ENCODE data around the gene NDUFS7.

The NDUFS7 gene

DNA sequence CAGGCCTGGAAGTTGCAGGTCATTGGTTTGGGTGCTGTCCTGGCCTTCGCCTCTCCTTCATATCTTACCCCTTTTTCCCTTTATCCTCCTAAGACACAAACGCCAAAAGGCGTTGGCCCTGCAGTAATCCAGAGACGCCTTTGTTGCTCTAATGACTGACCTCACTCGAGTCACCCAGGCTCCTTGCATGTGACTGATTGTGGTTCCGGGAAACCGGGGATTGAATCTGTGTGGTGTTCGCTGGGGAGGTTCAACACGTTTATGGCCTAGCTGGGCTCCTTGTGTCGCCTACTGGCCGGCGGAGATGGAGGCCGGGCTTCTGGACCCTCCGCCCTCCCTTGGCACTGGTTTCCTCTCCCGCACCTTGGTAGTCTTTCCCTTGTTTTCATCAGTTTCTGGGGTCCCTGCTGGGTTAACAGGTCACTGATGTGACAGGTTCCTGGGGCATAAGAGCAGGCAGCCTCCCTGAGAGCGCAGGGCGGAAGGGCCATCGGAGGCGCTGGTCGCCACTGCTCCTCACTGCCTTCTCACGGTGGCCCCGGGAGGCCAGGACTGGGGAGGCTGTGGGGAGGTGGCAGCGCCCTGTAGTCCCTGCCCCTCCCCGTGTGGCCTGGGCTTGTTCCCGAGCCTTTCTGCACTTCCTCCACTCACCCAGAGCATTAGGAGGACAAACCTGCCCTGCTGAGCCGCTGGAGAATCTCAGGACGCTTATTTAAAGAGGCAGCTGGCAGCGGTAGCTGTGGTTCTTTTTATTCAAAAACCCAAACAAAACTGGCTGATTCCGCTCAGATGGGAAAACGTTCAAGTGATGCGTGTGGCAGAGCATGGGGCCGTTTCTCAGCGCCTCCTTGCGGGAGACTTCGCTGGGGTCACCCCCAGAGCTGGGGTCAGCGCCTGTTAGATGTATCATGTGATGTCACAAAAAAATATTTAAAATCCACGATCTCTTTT, 18.1 kb upstream of the NDUFS7 start:
- no peak for DNase-seq

- DNase-seq = no peak
These were observed 17.4 kb upstream of the NDUFS7 start for GRCh38 chr19:1366296-1366695.

DNA sequence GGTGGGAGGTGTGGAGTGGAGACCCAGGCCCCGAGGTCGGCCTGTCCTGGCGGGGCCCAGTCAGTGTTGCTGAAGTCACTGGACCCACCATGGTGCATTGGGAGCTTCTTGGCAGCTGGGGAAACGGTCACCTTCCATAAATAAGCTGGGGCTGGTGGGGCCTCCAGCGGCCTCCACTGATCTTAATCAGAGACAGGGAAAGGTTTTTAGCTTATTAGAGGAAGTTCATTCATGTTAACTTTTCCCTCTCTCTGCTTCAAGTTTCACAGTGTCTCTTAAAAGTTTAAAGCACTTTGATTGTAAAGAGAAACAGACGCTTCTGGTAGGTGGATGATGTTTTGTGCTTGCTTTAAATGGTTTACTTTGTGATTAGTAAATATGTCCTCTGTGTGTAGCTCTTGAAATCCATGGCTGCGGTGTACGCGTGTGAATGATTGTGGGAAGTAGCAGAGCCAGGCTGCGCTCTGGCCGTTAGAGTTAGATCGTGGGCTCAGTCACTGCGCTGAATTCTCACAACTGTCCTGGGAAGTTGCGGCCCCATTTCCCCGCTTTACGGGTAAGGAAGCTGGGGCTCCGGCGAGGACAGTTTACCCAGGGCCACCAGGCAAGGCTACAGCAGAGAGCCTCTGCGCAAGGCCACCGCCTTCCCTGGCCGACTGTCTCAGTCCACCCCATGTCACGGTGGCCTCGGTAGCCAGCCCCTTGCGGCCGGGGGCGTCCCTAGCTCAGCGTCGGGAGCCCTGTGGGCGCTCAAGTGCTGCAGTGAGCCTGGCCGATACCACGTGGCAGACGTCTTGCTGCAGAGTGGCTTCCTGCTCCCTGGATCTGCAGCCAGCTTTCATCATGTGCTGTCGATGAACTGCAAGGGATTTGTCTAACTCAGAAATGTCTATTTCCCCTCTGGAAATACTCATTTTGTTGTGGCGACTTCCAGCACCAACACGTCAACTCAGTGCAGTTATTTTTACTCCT, 16.5 kb upstream of the NDUFS7 start:
- DNase-seq = no peak

DNA sequence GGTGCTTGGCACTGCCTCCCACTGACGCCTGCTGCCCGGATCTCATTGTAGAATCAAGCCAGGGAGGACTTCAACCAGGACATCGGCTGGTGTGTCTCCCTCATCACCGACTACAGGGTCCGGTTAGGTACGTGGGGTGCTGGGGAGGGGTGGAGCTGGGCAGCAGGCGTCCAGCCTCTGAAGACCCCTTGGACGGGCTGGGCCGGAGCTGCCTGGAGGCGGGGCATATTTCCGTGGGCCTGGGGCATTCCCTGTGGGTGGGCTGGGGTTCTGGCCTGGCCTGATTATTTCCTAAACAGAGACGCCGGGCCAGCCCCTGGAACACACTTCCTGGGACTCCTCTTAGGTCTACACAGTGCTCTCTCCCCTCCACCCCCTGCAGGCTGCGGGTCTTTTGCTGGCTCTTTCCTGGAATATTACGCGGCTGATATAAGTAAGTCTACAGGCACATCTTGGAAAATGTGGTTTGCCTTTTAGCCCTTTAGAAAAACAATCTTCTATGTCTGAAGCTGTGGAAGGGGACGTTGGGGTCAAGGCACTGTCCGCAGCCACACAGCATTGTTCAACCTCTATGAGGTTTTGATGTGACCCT, 14.4 kb upstream of the NDUFS7 start:
- no peak for DNase-seq

DNA sequence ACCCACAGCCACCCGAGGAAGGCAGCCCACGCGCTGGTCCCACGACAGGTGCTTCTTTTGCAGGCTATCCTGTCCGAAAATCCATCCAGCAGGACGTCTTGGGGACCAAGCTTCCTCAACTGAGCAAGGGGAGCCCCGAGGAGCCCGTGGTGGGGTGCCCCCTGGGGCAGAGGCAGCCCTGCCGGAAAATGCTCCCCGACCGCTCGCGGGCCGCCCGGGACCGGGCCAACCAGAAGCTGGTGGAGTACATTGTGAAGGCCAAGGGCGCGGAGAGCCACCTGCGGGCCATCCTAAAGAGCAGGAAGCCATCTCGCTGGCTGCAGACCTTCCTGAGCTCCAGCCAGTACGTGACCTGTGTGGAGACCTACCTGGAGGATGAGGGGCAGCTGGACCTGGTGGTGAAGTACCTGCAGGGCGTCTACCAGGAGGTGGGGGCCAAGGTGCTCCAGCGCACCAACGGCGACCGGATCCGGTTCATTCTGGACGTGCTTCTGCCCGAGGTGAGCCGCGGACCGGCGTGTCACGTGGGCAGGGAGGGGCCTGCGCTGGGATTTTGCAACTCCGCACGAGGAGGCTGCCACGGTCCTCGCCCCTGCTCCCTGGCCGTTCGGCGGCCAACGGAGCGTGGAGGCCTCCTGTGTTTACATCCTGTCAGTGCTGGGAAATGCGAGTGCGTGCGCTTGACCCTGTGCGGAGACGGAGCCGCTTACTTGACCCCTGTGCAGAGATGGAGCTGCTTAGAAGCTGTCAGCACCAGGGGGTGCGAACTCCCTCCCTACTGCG, 12.9 kb upstream of the NDUFS7 start:
- no peak for DNase-seq

GRCh38 chr19:1373042-1373533, 10.6 kb upstream of the NDUFS7 start:
- no peak for DNase-seq

- no peak for DNase-seq
These were observed 10.0 kb upstream of the NDUFS7 start for GRCh38 chr19:1373534-1374249.

GRCh38 chr19:1374250-1374577, 9.5 kb upstream of the NDUFS7 start:
- no peak for DNase-seq

DNA sequence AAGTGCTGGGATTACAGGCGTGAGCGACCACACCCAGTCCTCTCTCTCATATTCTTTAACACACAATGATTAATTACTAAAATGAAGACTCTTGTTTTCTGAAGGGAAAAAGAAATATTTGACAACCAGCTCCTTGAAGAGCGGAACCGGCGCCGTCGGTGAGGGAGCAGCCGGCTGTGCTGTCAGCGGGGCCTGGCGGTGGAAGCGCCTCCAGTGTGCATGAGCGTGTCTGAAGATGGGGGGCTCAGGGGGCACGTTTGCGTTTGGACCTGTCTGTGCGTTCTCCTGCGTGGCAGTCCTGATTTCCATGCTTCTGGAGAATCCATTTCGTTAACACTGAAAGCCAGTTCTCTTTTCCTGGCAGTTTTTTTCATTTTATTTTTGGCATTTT, 7.3 kb upstream of the NDUFS7 start:
- DNase-seq = no peak

DNA sequence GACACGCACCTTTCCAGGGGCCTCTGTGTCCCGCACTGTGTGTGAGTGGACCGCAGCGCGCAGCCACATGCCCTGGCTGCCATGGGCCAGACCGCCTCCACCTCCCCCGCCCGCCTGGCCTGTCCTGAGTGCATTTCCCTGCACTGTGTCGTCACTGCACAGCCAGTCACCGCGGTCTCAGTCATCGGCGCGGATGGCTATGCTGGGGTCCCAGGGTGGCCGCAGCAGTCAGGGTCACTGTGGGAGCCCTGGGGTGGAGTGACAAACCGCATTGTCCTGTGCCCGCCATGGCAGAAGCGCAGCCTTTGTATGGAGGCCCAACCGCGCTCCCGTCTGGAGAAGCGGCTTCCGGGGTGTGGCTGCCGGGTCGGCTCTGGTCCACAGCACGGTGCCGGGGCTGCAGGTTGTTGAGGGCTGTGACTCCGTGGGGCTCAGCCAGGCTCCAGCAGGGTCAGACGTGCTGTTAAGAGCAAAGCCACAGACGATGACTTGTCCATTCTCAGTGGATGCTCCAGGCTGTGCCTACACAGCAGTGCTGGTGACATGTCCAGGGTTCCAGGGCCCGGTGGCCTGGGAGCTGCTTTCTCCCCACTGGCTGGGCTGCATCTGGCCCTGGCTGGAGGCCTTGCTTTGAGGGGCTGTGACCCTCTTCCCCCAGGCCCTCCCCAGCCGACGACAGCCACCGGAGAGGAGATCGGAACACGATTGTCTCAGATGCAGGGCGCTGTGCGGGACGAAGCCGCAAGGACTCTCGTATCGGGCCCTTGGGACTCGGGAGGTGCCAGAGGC, 6.3 kb upstream of the NDUFS7 start:
- no peak for DNase-seq

DNA sequence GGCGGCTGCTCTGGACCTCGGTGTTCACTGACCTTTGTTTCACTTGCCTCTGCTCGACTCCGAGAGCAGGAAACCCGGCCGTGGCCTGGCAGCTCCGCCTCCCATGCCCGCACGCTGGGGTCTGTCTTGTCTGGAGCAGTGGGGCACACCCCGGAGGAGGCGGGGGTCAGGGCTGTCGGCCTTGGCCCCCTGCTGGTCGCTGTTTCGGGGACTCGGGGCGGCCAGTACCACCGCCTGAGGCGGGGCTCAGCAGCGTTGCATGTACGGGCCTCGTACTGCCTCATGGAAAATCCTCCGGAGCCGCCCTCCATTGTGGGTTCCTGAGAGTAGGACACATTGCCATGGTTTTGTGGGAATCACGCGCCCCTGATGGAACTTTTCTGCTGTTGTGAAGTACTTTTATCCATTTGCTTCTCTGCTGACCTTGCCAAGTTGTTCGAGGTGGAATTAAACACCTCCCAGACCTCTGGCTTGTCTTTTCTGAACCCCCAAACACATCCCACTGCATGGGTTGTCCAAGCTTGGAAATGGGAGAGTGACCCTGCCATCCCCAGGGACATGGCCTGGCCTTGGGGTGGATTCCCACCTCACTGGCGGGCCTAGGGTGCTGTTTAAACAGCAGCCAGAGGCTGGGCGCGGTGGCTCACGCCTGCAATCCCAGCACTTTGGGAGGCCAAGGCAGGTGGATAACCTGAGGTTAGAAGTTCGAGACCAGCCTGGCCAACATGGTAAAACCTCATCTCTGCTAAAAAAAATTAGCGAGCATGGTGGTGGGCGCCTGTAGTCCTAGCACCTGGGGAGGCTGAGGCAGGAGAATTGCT, 5.5 kb upstream of the NDUFS7 start:
- no peak for DNase-seq

DNA sequence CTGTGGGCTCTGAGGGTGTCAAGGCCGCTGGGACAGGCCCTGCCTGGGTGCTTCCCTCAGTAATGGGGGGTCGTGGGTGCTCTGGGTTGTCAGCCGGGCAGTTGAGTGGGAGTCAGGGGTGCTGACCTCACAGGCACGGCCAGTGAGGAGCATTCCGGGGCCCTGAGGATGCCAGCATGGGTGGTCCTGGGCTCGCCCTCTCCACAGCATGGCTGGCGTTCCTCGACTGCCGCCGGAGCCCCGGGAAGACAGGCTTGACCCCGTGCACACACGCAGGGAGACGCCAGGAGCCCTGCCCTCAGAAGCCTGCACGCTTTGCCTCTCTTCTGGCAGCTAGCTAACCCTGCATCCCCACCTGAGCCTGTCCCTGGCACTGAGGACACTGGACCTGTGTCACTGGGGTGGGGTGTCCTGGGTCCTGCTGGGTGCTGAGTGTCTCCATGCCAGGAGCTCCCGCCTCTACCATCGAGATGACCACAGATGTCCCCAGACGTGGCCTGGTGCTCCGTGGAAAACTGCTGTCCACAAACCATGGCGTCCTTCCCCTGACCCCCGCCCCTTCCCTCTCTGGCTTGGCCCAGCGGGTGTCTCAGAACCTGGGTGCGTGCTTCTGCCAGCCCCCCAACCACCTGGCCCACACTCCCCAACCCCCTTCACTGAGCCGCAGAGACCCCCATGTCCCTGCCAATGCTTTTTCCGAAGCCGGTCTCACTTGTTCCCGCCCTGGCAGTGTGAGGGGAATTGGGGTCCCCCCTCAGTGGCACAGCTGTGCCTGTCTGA, 4.4 kb upstream of the NDUFS7 start:
- DNase-seq = no peak

DNA sequence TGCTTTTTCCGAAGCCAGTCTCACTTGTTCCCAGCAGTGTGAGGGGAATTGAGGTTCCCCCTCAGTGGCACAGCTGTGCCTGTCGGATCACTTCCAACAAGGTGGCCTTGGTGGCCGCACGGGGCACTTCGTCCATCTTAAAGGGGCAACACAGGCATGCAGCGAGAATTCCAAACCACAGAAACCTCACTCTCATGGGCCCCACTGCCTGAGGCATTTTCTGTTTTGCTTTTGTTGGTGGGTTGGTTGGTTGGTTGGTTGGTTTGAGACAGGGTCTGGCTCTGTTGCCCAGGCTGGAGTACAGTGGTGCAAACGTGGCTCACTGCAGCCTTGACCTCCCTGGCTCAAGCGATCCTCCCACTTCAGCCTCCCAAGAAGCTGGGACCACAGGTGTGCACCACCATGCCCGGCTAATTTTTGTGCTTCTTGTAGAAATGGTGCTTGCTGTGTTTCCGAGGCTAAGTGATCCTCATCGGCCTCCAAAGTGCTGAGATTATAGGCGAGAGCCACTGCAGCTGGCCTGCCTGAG, 3.7 kb upstream of the NDUFS7 start:
- no peak for DNase-seq

GRCh38 chr19:1382250-1382649, 1.5 kb upstream of the NDUFS7 start:
- no peak for DNase-seq

- DNase-seq = no peak
These were observed 743 bp upstream of the NDUFS7 start for GRCh38 chr19:1383017-1383311.

- no peak for DNase-seq
These were observed 367 bp downstream of the NDUFS7 start for GRCh38 chr19:1384085-1384462.

- no peak for DNase-seq
These were observed 887 bp downstream of the NDUFS7 start for GRCh38 chr19:1384478-1385110.

GRCh38 chr19:1385816-1386215, 2.1 kb downstream of the NDUFS7 start:
- DNase-seq = no peak

Measured in NCI-H1694 (cell line).